IPS-NIHi7 (cell line): ENCODE results near the gene DCAF4.
"Not testable (repeated sequence)": the region's sequence is repeated elsewhere in the genome, so short reads cannot be mapped to it uniquely, and the experiment has no call there.

ENCODE experiments used
- DNase-seq: peaks from one replicate; pipeline ENCODE4 v3.0.0; 2012; ENCODE audit warnings: mixed read lengths; ENCODE audit errors: extremely low spot score

Gene DCAF4

GRCh38 chr14:72970058-72970630 lies 43.9 kb downstream of the DCAF4 start:
- DNase-seq: no peak

DNA sequence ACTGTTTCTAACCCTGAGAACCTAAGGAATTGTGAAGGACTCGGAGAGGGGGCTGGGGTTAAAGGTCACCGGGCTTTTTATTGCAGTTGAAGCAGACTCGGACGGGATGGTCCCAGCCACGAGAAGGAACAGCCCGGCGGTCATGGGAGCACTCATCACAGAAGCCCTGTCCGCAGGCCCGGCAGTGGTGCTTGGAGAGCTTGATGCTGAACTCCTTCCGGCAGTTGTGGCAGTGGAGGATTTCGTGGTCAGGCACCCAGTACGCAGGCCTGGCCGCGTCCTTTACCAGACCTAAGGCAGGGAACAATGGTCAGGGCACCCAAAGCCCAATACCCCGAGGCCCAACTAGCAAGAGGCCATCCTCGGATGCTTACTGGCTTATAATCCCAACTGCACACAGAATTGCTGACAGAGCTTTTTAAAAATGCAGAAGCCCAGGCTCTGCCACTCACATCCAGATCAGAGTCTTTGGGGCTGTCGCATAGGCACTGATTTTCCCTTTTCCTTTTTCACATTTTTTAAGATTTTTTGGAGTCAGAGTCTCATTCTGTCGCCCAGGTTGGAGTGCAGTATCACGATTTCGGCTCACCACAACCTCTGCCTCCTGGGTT lies 44.7 kb downstream of the DCAF4 start:
- DNase-seq: no peak

DNA sequence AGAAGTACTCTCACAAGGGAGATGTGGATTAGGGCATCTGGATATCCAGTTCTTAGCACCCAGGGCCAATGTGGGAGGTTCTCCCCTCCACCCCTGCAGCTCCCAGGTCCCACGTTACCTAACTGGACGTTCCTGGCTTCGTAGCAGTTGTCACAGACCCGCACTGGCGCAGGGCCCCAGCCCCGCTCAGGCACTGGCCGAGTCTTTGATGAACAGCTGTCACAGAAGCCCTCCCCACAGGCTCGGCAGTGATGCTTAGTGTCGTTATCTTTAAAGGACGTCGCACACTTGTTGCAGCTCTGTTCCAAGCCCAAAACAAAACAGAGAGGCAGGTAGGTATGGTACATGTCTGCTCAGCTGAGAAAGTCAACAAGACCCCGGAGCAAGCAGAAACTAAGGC lies 48.4 kb downstream of the DCAF4 start:
- DNase-seq: no peak

DNA sequence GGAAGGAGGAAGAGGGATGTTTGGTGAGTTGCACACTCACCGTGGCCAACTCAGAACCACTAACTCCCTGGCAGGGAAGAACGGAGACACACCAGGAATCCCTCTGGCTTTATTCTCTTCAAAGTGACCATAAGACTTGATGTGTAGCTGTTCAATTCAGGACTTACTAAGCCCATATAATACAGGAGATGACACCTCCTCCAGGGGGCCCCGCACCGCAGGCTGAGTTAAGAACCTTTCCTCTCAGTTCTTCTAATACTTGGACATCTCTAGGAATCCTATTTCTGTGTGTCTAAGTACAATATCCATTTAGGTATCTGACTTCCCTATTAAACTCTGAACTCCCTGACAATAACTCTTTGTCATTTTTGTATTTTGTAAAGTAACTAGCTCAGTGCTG lies 49.5 kb downstream of the DCAF4 start:
- DNase-seq: no peak

DNA sequence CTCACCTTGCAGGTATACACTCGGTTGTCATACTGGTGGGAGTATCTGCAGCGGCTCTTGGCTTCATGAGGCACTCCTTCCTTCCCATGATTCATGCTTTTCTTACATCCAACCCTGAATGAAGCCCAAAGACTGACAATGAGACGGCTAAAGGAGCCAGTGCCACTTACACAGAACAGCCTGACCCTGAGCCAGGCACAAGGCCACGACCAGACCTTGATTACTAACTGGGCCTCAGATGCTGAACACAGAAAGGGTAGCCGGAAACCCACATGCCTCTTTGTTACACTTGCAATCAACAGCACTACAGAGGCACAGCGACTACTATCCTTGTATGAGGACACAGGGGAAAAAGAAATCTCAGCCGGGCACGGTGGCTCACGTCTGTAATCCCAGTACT lies 52.6 kb downstream of the DCAF4 start:
- no peak for DNase-seq

GRCh38 chr14:72980863-72981262 lies 54.6 kb downstream of the DCAF4 start:
- DNase-seq: no peak

DNA sequence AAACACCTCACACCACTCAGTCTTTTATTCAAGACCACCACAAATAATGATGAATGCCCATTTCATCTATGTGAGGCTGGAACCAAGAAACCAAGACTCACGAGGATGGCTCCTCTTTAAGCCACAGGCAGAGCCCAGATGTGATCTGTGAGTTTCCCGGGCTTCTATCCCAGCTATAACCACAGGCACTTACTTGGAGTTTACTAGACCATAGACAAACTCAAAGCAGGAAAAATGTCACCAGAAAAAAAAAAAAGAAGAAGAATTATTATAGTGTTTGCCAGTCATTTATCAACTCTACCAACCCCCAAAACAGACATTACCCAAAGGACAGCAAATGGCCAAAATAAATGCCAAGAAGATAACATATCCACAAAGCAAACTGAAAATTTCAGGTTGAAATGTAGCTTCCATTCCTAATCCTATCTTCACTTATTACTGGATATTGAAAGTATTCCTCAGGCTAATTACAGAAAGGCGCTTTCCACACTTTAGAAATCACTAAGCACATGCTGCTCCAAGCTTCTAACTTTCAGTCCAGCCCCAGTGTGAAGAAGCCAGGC lies 56.0 kb downstream of the DCAF4 start:
- no peak for DNase-seq

GRCh38 chr14:72986214-72986613 lies 60.0 kb downstream of the DCAF4 start:
- no peak for DNase-seq

- DNase-seq: no peak
Observed at GRCh38 chr14:72986857-72987256, 60.6 kb downstream of the DCAF4 start.

DNA sequence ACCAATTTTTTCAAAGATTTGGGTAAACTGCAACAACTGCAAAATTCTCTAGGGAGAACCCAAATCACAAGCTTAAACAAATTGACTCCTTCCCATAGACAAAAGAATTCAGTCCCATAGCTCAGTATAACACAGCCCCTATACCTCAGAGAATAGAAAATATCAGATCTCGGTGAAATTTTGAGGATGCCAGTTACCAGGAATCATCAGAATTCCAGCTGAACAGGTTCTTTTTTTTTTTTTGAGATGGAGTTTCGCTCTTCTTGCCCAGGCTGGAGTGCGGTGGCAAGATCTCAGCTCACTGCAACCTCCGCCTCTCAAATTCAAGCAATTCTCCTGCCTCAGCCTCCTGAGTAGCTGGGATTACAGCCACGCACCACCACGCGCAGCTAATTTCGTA lies 63.9 kb downstream of the DCAF4 start:
- DNase-seq: no peak

- DNase-seq: no peak
Observed at GRCh38 chr14:72996916-72997315, 70.7 kb downstream of the DCAF4 start.

DNA sequence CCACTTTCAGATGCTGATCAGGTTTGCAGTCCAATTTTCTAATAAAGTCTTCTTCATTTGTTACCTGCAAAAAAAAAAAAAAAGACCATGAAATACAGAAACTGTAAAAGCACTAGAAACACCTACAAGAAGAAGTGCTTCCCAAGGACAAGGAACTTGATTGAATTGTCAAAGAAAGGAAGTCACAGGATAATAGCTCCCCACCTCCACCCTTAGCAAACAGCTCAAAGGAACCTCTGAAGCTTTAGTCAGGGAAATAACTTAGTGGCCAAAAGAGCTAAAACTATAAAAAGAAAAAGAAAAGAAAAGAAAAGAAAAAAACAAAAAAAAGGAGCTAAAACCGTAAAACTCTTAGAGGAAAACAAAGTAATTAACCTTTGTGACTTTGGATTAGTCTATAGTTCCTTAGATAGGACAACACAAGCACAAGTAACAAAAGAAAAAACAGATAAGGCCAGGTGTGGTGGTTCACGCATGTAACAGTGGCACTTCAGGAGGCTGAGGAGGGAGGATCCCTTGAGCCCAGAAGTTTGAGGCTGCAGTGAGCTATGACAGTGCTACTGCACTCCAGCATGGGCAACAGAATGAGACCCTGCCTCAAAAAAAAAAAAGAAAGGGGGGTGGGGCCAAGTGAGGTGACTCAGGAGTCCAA lies 72.1 kb downstream of the DCAF4 start:
- DNase-seq: no peak

DNA sequence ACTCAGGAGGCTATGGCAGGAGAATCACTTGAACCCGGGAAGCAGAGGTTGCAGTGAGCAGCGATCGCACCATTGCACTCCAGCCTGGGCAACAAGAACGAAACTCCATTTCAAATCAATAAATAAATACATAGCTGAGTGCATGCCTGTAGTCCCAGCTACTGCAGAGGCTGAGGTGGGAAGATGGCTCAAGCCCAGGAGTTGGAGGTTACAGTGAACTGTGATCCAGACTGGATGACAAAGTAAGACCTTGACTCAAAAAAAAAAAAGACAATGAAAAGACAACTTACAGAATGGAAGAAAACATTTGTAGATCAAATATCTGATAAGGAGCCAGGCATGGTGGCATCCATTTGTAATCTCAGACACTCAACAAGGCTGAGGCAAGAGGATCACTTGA lies 73.1 kb downstream of the DCAF4 start:
- no peak for DNase-seq

GRCh38 chr14:73000073-73000472 lies 73.8 kb downstream of the DCAF4 start:
- DNase-seq: no peak

DNA sequence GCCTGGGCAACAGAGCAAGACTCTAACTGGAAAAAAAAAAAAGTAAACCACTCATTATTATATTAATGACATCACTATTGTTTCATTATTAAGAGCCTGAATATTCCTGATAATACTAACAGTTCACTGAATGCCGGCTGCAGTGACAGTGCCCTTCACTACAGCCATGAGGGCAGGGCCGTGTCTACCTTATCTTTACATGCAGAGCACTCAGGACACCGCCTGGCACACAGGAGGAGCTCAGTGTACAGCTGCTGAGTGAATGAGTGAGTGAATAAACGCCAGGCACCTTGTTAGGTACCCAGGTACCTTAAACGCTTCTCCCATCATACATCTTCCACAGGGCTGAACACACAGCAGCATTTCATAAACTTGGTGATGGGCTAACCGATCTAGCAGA lies 77.4 kb downstream of the DCAF4 start:
- DNase-seq: no peak

GRCh38 chr14:73004641-73005040 lies 78.4 kb downstream of the DCAF4 start:
- not testable (repeated sequence) for DNase-seq

DNA sequence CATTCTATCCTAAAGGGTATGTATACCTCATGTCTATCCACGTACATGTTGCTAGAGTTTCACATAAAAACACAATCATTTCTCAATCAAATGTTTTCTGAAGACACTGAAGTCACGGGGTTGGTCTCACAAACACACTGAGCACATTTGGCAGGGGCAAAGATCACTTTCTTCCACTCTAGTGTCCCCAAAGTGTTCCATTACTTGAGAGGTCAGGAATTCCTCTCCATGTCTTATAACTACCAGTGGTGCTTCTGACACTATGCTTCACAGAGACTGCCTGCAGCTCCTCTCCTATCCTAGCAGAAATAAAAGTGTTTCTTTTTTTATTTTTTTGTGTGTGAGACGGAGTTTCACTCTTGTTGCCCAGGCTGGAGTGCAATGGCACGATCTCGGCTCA lies 81.6 kb downstream of the DCAF4 start:
- DNase-seq: no peak

- DNase-seq: no peak
Observed at GRCh38 chr14:73008501-73008900, 82.2 kb downstream of the DCAF4 start.
